Endodermal cell (in vitro differentiated cells): ENCODE measurements around the gene CSNK1G3. TPM values are rescaled to one million over a fixed set of nuclear protein-coding genes. Genes with fewer than 3 reads are reported as not detected.

Experiments used
- DNase-seq: peaks from one replicate; pipeline ENCODE4 v3.0.0-alpha.2; 2017
- H3K27ac ChIP-seq: 2 replicates; pipeline ENCODE4 v1.5.1; 2013; ENCODE audit warnings: mild to moderate bottlenecking, low read depth, low read length, moderate library complexity
- H3K27me3 ChIP-seq: 2 replicates; pipeline ENCODE4 v1.6.1; 2013; ENCODE audit warnings: mild to moderate bottlenecking, low read length, moderate library complexity; ENCODE audit not compliant: insufficient read depth, control insufficient read depth, poor library complexity, severe bottlenecking
- H3K36me3 ChIP-seq: 2 replicates; pipeline ENCODE4 v1.7.0; 2013; ENCODE audit warnings: mild to moderate bottlenecking, low read length, moderate library complexity; ENCODE audit not compliant: control insufficient read depth, insufficient read depth
- H3K4me1 ChIP-seq: one replicate; pipeline ENCODE4 v1.7.0; 2013; ENCODE audit warnings: low read length; ENCODE audit not compliant: control insufficient read depth, insufficient read depth
- H3K4me3 ChIP-seq: 2 replicates; pipeline ENCODE4 v1.5.1; 2013; ENCODE audit warnings: mild to moderate bottlenecking, low read length, moderate library complexity
- H3K9ac ChIP-seq: 2 replicates; pipeline ENCODE4 v1.6.1; 2013; ENCODE audit warnings: mild to moderate bottlenecking, low read length, moderate library complexity; ENCODE audit not compliant: poor library complexity, severe bottlenecking; ENCODE audit errors: extremely low read depth
- H3K9me3 ChIP-seq: 2 replicates; pipeline ENCODE4 v1.6.1; 2013; ENCODE audit warnings: mild to moderate bottlenecking, low read length, moderate library complexity; ENCODE audit not compliant: control insufficient read depth
- H3K27ac Mint-ChIP-seq: 2 replicates; pipeline ENCODE4 v1.8.0; 2020; ENCODE audit warnings: mixed read lengths
- H3K27me3 Mint-ChIP-seq: 2 replicates; pipeline ENCODE4 v1.8.0; 2021; ENCODE audit warnings: mild to moderate bottlenecking, mixed read lengths; ENCODE audit not compliant: insufficient read depth
- H3K36me3 Mint-ChIP-seq: 2 replicates; pipeline ENCODE4 v1.8.0; 2020; ENCODE audit warnings: low read depth, mixed read lengths
- H3K4me1 Mint-ChIP-seq: 2 replicates; pipeline ENCODE4 v1.8.0; 2020; ENCODE audit warnings: mixed read lengths
- H3K4me3 Mint-ChIP-seq: 2 replicates; pipeline ENCODE4 v1.8.0; 2020; ENCODE audit warnings: mild to moderate bottlenecking, moderate library complexity, mixed read lengths
- H3K9me3 Mint-ChIP-seq: 2 replicates; pipeline ENCODE4 v1.8.0; 2020; ENCODE audit warnings: mild to moderate bottlenecking, mixed read lengths
- WGBS, 2 experiments: methylation state at CpG; one replicate each; pipeline versions ENCODE4 v1.1.5 to v1.1.7; 2013; ENCODE audit warnings: missing lambda C conversion rate in 2 of 2, mixed read lengths in 1 of 2; ENCODE audit not compliant: insufficient coverage in 1 of 2, insufficient read length in 1 of 2; 5-methylcytosine and 5-hydroxymethylcytosine counted together
- total RNA-seq, 2 donors: library from RNA; stranded (reverse); fragmentation: NEBNext Ultra II Directional in 1 of 2; extraction: Animal tissue kit (Norgen Biotek cat#: 25700) in 1 of 2; gene quantifications; 2 replicates in 1 of 2; 3 replicates in 1 of 2; pipeline ENCODE4 v1.2.1, GENCODE V29; 2021
- TF ChIP-seq, protein P1 (sequence below): fragments of 200-600 bp; sonication (generic); conservative IDR thresholded peaks from 2 replicates; pipeline ENCODE4 v1.5.0; 2021; ENCODE audit warnings: antibody characterized with exemption, mild to moderate bottlenecking

The CSNK1G3 gene
- total RNA-seq, 2 donors from 2014 or later, result 47.5 to 48.4 TPM

DNA sequence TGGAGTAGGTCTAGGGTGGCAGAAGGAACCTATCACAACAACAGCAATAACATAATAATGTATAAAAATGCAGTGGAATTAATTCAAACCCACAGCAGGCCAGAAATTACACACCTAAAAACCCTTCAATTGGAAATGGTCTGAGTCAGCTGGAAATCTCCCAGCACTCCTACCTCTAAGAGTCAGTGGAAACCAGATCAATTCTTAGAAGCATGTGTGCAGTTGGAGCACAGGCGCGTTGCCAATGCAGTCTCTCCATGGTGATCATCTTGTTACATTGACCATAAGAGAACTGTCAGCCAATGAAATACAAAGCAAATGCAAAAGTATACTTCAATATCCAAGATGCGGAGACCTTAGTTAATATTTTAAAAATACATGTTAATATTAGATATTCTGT is 15.1 kb upstream of the CSNK1G3 start:
- H3K4me1 Mint-ChIP-seq, result no peaks in the 10 kb centered on the region
- no peaks in the 10 kb centered on the region for H3K9me3 ChIP-seq
- no peak overlapping the region for H3K4me3 ChIP-seq
- no peaks in the 10 kb centered on the region for H3K4me1 ChIP-seq
- H3K9me3 Mint-ChIP-seq, result no peaks in the 10 kb centered on the region
- no peak overlapping the region for H3K4me3 Mint-ChIP-seq
- DNase-seq, result no peak
- WGBS, 2 experiments, result 95% methylated on average over 2 of the region's 3 CpGs; no CpG with 5 or more reads in 1 of the 2 experiments
- no peaks in the 10 kb centered on the region for H3K27me3 Mint-ChIP-seq
- H3K27me3 ChIP-seq, result peaks cover 12% of the 10 kb centered on the region
- H3K27ac ChIP-seq, result no peak overlapping the region
- no peak overlapping the region for H3K27ac Mint-ChIP-seq
- H3K36me3 Mint-ChIP-seq, result no peaks in the 10 kb centered on the region
- H3K9ac ChIP-seq, result no peak overlapping the region
- TF ChIP-seq, protein P1, sequence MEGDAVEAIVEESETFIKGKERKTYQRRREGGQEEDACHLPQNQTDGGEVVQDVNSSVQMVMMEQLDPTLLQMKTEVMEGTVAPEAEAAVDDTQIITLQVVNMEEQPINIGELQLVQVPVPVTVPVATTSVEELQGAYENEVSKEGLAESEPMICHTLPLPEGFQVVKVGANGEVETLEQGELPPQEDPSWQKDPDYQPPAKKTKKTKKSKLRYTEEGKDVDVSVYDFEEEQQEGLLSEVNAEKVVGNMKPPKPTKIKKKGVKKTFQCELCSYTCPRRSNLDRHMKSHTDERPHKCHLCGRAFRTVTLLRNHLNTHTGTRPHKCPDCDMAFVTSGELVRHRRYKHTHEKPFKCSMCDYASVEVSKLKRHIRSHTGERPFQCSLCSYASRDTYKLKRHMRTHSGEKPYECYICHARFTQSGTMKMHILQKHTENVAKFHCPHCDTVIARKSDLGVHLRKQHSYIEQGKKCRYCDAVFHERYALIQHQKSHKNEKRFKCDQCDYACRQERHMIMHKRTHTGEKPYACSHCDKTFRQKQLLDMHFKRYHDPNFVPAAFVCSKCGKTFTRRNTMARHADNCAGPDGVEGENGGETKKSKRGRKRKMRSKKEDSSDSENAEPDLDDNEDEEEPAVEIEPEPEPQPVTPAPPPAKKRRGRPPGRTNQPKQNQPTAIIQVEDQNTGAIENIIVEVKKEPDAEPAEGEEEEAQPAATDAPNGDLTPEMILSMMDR, result no peak
- H3K36me3 ChIP-seq, result no peaks in the 10 kb centered on the region

DNA sequence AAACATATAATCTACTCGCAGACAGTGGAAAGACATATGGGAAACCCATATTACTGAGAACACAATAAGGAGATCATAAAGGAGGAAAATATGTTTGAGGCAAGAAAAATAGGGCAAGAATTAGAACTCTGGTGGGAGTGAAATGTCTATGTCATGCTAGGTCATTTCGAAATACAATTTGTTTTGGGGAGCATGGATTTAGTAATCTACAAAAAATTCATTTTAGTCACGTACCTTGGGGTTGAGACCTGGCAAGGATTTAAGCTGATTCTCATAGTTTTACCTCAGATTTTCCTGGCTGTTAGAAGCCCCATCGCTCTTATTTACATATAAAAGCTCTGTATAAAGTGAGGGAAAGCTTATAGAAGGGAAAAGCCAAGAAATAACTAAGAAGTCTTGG is 11.5 kb upstream of the CSNK1G3 start:
- H3K27ac ChIP-seq, result no peak overlapping the region
- no peak for DNase-seq
- no peaks in the 10 kb centered on the region for H3K4me1 ChIP-seq
- peaks cover 45% of the 10 kb centered on the region for H3K27me3 ChIP-seq
- Mint-ChIP-seq H3K27ac (no peak overlapping the region), H3K9me3 (no peaks in the 10 kb centered on the region), H3K36me3 (no peaks in the 10 kb centered on the region), H3K4me1 (no peaks in the 10 kb centered on the region), H3K4me3 (no peak overlapping the region), H3K27me3 (peaks cover 4% of the 10 kb centered on the region)
- H3K4me3 ChIP-seq, result no peak overlapping the region
- no peak overlapping the region for H3K9ac ChIP-seq
- H3K36me3 ChIP-seq, result no peaks in the 10 kb centered on the region
- H3K9me3 ChIP-seq, result no peaks in the 10 kb centered on the region
- 90 to 94% methylated on average over 2 to 4 of the region's 4 CpGs for WGBS, 2 experiments
- TF ChIP-seq, protein P1, result no peak

DNA sequence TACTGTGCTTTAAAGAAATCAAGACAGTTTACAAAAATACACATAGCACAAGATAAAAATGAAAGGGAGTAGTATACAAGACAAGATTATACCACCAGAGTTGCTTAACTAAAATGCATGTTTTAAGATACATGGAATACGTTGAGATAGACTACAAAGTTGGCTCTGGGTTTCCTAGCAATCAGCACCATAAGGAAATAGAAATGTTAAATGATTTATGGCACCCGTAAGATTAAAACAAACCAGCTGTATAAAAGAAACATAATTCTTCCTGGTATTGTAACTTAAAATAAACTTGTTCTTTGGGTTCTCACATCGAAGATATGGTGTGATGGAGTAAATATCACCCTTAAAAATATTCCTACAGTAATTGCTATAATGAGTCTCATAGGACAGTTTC is 9.9 kb upstream of the CSNK1G3 start:
- no peaks in the 10 kb centered on the region for H3K4me1 ChIP-seq
- H3K9me3 ChIP-seq, result no peaks in the 10 kb centered on the region
- no peak overlapping the region for H3K9ac ChIP-seq
- Mint-ChIP-seq H3K36me3 (no peaks in the 10 kb centered on the region), H3K9me3 (no peaks in the 10 kb centered on the region), H3K27me3 (peaks cover 10% of the 10 kb centered on the region), H3K4me1 (no peaks in the 10 kb centered on the region), H3K27ac (no peak overlapping the region), H3K4me3 (no peak overlapping the region)
- H3K4me3 ChIP-seq, result no peak overlapping the region
- TF ChIP-seq, protein P1, result no peak
- peaks cover 61% of the 10 kb centered on the region for H3K27me3 ChIP-seq
- DNase-seq, result no peak
- 95% methylated on average over 2 of the region's 3 CpGs; no CpG with 5 or more reads in 1 of the 2 experiments for WGBS, 2 experiments
- no peak overlapping the region for H3K27ac ChIP-seq
- no peaks in the 10 kb centered on the region for H3K36me3 ChIP-seq
